Measurements from ENCODE around the gene GNL1.

The GNL1 gene

DNA sequence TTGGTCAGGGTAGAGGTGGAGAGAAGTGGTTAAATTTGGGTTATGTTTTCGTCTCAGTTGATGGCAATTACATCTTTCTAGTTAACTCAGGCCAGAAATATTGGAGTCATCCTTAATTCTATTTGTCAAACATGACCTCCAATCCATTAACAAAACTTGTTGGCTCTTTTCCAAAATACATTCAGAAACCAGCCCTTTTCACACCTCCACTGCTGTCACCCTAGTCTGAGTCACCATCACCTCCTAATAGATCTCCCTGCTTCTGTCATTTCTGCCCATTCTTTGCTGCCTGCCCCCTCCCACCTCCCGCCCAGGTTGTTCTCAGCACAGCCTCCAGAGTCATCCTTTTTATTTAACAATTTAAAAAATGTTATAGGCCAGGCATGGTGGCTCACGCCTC is 12.0 kb upstream of the GNL1 start:
- no peak for DNase-seq (ENCODE audit: low spot score)

DNA sequence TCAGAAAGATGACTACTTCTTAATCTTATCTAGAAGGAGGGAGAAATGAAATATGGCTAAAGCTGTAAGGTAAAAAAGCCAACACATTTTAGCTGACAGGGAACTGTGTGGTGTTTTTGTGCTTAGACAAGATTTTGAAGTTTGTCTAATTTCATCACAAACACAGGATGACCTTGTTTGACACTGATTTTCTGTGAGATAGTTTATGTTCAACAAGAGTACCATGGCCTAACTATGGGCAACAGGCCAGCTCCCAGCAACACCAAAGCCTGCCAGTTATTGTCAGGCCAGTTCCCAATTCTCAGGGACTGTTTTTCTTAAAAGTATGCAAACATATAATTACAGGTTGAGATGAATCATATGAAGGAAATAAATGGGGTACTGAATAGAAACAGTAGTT is 9.5 kb upstream of the GNL1 start:
- DNase-seq (ENCODE audit: low spot score), result no peak

DNA sequence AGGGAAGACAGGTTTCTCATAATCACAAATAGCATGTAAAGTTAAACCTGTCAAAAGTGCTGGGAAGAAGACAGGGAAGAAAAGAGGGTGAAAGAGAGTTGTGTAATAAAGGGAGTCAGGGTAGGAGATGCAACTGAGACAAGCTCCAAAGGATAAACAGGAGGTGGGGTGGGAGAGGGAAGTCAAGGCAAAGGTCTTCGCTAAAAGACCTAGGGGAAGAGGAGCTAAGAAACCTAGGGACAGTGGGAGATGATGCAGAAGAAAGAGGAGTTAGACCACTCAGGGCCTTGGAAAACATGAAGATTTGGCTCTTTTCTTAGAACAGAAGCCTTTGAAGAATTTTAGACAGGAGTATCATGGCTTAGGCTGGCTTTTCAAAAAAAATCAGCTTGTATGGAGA is 7.8 kb upstream of the GNL1 start:
- DNase-seq (ENCODE audit: low spot score), result no peak

DNA sequence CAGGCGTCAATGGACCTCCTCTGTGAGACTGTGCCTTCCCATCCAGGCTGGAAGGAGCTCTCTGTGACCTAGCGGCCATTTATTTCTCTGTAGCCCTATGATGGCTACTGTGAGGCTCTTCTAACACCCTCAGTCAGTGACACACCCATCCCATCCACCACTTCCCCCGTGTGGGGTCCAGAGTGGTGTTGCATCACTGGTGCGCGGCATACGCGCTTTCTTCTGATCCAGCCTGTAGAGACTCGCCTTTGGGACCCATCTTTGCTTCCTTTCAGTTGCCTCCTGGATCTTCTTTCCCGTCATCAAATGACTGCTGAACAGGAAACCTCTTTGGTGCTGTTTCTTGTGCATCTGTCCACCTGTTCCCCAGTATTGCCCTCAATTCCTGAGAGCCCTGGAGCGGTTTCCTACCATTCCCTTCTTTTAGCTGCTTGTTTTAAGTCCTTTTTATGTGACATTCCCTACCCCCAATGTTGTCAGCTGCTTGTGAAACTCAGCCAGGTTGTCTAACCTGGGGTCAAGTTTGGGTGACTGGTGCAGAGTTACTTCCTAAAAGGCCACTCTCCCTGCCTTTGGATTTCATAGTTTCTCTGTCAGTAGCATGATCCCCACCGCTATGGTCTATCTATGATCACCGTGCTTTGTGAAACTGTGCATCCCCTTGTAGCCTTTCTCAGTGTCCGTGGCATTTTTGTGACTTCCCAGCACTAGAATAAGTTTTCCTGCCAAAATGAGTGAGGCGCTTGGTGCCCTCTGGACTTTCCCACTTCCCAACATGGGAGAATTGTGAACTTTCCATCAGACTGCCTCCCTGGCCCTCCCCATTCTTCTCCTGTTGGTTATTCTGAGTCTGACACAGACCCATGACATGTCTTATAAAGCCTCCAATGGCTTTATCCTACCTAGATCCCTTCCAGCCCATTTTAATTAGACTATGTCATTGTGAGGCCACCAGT is 6.5 kb upstream of the GNL1 start:
- DNase-seq (ENCODE audit: low spot score), result no peak

DNA sequence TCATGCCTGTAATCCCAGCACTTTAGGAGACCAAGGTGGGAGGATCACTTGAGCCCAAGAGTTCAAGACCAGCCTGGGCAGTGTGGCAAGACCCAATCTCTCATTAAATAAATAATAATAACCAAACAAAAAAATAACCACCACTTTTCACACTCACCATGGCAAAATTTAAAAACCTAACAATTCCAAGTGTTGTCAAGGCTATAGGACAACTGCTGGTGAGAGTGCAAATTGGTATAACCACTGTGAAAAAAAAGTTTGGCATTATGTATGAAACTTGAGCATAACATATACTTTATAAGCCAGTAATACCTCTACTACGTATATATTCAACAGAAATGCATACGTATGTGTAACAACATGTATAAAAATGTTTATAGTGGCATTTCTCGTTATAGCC is 4.6 kb upstream of the GNL1 start:
- DNase-seq (ENCODE audit: low spot score), result no peak

DNA sequence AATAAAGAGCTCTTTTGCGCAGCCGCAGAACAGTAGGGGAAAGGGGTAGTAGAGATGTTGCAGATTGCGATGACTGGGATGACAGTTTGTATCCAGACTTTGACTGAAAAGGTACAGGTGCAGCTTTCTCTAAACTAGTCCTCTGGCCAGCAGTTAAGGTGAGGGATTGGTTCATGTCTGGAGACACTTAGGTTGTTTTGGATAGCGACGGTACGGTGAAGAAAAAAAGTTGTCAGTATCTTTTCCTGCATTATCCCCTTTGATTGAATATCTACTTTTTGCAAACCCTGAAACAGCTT is 1.3 kb upstream of the GNL1 start:
- DNase-seq (ENCODE audit: low spot score), result no peak

DNA sequence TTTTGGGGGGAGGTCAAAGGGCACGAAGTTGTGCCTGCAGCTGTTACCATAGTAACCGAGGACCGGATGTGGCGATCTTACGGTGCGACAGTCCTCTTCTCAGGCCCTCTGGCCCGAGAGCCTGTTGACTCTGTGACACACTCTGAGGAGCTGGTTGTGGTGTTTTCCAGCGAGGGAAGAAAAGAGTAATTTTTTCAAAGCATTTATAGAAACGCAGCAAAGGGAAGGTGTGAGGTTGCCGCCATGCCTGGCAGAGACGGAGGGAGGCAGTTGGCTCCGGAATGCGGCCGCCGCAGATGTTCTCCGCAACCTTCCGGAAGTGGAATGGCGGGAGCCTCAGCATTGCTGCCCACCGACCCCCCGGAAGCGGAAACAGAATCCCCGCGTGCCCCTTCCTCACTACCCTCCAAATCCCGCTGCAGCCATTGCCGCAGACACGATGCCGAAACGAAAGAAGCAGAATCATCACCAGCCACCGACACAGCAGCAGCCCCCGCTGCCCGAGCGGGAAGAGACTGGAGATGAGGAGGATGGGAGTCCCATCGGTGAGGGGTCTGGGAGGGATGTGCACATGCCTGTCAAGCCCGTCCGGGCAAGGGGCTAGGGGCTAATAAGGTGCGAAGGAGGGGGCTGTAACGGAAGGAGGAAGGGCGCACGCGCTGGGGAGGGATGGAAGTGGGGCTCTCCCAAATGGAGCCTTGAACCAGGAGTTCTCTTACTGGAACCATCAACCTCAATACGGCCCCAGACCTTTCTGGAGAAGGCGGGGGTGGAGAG is 805 bp upstream of the GNL1 start, which contains the start of gene PRR3:
PRR3 (plus strand) TSS at position 390 of the 777 bp plus-strand sequence; CDS start at position 440, 50 bp downstream.
- peak; percentile 54 for DNase-seq (ENCODE audit: low spot score)

DNA sequence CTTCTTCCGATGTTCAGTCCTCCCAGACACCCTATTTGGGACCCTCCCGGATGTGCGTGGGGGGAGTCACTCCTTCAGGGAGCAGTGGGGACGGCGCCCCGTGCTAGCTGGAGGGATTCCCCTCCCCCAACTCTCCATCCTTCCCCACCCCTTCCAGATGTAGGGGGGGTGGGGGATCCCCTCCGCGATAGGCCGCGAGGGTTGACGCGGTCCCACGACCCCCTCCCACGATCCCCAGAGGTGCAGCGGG is 548 bp downstream of the GNL1 start:
- no peak for DNase-seq (ENCODE audit: low spot score)

DNA sequence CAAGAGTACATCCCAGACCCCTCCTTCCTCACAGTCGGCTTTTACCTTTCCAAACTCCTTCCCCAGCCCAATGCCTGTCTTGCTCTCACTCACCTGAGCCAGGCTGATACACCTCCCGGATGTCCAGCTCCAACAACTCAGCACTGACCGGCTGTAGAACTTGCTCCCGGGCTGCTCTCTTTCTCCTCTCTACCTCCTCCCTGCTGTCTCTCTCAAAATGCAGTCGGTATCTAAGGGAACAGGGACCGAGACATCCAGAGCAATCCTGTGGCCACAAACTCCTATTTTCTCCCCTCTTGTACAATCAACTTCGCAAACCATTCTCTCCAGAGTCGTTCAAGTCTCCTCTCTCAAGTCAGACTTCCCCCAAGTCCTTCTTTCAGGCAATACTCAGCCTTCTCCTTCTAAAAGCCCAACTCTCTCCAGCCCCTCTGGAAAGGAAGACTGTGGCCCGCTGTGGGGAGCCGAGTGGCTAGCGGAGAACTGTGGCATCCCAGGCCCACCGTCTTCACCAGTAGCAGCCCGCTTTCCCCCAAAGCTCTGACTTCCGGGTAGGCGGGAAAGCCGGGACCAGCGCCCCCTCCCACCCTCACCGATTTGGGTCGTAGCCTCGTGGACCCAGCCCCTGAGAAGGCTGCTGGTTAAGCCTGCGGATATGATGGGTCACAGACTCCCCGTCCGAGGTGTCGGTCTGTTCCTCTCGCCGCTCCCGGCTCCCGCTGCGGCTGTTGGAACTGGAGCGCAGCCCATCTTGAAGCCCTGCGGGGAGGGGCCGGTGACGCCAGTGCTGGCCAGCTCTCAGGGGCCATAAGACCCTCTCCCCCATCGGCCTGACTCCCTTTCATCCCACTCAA is 1.1 kb downstream of the GNL1 start:
- no peak for DNase-seq (ENCODE audit: low spot score)

DNA sequence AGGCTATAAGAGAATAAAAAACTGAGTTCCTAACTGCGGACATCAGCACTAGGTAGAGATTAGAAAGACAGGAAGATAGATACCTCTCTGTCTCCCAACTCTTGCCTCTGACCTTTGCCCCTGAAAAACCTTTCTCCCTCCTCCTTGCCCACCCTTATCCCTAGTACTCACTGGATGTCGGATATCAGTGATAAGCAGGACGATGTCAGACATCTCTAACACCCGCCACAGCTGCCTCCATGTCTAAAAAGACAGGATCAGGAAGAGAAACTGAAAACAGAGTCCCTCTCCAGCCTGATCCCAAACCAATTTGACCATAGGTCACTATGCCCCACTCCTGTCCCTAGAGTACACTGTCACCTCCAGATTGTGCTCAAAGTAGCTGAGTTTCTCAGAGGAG is 1.9 kb downstream of the GNL1 start:
- no peak for DNase-seq (ENCODE audit: low spot score)

DNA sequence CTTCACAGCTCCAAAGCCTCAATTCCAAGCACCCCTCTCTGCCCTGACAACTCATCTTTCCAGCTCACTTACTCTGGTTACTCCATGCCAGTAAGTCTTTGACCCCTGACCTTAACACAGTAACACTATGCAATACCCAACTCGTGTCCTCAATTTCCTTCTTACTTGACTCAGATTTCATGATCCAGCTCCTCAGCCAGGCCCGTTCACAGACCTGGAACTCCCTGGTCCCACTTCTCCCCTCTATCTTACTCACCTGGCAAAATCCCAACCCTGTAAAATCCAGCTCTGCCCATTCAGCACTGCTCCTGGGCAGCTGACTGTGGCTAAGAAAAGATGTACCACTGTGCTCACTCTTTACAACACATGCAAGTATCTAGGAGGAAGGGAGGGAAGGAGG is 7.9 kb downstream of the GNL1 start:
- no peak for DNase-seq (ENCODE audit: low spot score)

DNA sequence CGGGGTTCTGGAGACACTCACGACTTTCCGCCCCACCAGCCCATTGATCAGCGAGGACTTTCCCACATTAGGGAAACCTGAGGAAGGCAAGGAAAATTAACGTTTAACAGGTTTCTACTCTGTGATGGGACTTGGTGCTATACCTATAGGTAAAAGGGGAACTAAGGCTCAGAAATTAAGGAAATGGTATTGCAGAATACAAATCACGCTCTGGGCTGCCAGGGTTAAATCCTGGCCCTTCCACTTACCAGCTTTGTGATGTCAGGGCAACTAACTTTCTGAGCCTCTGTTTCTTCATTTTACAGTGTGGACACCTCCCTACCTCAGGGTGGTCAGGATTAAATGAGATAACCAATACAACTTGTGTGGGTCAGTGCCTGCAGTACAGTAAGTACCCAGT is 8.8 kb downstream of the GNL1 start:
- DNase-seq (ENCODE audit: low spot score), result no peak

DNA sequence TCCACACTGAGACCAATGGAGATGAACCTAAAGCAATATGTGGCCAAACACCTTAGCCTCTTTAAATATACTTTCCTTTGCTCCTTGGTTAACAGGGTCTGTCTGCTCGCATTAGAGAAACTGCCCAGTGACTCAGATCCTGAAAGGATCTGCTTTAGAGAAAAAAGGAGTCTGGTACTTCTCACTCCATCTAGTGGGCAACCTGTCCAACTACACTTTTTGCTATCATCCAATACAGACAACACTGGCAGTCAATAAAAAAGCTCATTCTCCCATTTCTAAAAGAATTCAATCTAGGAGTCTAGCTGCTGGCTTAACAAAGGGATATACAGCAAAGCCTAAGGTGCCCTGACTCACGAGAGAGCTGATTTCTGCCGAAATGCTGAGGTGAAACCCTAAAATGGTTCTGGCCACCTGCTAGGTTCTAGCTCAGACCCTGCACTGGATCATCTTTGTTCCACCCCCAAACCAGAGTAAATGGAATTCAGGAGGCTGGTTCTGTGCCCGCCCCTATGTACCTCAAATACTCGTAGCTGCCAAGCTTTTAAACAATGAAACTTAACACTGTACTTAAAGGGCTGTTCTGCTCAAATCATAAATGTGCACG is 11.5 kb downstream of the GNL1 start:
- no peak for DNase-seq (ENCODE audit: low spot score)

DNA sequence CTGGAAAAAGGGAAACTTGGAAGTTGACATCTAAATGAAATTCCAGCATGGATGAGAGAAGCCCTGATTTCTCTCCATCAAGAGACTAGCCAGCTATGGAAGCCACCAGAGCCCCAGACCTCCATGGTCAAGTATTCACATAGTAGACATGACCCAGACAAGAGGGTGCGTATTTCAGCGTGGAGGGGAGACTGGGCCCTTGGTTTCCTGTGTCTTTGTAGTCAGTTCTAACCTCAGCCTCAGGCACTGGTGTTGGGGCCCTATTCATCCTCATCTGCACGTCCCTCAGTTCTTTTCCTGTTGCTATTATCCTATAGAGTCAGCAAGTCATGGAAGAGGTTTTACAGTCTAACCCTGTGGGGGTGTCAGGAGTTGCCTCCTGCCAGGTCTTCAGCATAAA is 12.5 kb downstream of the GNL1 start:
- DNase-seq (ENCODE audit: low spot score), result no peak

DNA sequence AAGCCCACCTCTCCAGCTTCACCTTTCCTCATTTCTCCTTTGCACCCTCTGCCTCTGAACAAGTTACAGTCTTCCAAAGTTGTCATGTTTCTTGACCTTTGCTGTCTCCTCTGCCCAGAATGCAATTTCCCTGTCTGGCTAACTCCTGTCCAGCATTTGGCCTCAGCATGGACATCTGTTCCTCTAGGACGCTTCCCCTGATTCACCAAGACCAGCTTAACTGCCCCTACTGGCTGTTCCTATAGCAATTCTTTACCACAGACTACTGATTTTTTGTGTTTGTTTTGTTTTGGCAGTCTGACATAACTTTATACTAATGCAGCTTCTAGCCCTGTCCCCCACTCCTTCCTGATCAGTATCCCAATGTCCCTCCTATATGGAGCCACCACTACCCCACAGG is 13.4 kb downstream of the GNL1 start:
- no peak for DNase-seq (ENCODE audit: low spot score)

DNA sequence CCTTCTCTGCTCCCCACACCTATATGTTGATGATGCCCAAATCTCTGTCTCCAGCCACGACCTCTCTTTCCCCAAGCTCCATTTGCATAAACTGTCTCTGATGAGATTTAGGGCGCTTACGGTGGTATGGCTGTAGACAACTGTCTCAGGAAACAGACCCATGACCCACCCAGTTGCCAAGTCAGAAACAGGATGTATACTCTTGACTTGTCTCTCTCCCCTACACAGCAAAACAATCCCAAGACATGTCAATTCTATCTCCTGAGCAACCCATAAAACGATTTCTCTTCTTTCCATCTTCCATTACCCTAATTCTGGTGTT is 13.9 kb downstream of the GNL1 start:
- no peak for DNase-seq (ENCODE audit: low spot score)

DNA sequence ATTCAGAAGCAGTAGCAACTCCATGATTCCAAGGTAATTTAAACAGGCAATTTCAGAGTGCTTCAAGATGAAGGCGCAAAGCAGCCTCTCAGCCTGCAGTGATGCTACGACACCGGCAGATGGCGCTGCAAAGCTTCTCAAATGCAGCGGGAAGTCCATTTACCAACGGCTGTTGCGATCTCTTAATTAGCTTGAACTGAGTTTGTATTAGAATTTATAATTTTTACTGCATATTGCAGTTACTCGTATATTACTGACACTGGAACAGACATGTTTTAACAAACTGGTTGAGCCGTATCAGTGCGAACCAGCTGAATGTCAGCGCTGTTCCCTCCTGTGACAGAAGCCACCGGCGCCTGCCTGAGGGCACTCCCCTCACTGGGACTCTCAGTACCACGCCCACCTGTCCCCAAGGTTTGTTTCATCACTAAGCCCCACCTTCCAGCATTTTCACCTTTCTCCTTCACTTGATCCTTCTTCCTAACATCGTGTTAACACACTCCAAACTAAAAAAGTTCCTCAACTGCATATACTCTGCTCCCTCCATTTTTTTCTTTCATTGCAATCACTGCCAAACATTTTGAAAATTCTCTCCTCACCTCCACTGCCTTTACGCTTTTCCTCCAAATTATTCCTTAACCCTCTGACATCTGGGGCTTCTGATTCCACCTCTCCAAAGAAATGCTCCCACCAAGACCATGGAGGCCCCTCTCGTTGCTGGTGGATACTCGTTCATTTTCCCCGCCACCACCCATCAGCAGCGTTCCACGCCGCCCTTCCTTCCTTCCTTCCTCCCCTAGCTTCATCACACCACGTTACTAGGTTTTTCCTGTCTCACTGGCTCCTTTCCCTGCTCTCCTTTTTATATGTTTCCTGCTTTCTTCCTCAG is 14.5 kb downstream of the GNL1 start:
- DNase-seq (ENCODE audit: low spot score), result peak; percentile 28

DNA sequence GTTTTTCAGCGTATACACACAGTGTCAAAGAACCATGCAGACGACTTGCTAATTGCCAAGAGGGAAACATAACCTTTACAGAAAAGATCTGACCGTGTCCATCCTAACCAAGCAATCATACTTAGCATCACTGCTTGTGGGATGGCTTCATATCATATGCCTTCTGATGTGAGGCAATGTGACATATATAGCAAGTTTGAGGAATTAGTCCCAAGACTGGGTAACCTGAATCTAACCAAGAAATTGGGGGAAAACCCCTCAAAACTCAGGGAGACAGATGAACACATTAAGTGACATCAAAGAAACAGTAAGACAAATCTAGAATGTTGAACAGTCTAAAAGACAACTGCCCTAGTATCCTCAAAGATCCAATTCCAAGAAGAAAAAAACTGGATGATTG is 18.4 kb downstream of the GNL1 start:
- no peak for DNase-seq (ENCODE audit: low spot score)

DNA sequence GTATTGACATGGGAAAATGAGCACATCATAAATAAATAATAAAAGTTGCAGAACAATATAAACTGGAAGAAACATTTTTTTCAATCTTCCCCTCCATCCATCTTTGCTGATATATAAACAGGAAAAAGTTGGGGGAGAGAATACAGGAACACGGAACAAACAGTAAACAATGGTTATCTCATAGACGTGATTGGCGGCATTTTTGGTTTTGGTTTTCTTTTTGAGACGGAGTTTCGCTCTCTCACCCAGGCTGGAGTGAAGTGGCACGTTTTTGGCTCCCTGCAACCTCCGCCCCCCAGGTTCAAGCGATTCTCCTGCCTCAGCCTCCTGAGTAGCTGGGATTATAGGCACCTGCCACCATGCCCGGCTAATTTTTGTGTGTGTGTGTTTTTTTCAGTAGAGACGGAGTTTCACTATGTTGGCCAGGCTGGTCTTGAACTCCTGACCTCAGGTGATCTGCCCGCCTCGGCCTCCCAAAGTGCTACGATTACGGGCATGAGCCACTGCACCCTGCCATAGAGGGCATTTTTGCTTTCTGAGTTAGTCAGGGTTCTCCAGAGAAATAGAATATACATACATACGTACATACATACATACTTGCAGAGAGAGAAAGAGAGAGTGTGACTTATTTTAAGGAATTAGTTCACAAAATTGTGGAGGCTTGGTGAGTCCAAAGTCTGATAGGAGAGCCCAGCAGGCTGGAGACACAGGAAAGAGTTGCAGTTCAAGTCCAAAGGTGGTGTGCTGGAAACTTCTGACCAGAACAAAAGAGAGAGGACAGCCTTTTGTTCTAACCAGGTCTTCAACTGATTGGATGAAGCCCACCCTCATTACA is 22.6 kb downstream of the GNL1 start:
- no peak for DNase-seq (ENCODE audit: low spot score)

DNA sequence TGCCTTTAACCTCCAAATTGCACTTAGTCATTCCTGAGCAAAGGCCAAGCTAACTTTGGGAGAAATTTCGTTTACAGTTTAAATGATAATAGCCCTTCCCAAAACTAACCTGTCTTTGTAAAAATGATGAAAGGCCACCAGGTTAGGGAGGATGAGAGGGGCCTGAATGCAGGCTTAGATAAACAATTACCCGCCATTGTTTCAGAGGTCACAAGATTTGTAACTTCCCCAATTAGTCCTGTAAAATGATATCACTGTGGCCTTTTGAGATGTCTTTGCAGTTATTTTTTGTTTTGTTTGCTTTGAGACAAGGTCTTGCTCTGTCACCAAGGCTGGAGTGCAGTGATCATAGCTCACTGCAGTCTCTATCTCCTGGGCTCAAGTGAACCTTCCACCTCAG is 26.3 kb downstream of the GNL1 start:
- no peak for DNase-seq (ENCODE audit: low spot score)

Measured in HuH-7.5 (cell line).